Measurements from ENCODE around the gene BAG1.

DNA sequence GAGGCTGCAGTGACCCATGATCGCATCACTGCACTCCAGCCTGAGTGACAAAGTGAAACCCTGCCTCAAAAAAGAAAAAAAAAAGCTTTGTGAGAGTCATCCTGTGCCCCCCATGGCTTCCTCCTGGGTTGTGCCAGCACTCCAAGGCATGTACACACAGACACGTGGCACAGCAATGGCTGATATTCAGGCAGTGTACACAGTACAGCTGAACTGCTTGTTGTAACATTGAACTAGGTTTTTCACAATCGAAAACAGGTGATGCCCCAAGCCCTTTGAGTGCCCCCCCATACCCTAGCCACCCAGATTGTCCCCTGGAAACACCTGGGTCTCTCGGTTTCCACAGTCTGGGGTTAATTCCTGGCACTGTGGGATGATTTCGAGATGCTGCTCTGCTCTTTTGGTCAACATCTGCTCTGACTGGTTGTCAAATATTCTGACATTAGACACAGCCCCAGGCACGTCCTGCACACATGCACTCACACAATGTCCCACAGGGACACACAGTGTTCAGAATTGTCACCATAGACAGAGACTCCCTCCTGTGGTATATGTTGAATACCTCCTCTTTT, 15.3 kb downstream of the BAG1 start:
- TF ChIP-seq, protein P1, sequence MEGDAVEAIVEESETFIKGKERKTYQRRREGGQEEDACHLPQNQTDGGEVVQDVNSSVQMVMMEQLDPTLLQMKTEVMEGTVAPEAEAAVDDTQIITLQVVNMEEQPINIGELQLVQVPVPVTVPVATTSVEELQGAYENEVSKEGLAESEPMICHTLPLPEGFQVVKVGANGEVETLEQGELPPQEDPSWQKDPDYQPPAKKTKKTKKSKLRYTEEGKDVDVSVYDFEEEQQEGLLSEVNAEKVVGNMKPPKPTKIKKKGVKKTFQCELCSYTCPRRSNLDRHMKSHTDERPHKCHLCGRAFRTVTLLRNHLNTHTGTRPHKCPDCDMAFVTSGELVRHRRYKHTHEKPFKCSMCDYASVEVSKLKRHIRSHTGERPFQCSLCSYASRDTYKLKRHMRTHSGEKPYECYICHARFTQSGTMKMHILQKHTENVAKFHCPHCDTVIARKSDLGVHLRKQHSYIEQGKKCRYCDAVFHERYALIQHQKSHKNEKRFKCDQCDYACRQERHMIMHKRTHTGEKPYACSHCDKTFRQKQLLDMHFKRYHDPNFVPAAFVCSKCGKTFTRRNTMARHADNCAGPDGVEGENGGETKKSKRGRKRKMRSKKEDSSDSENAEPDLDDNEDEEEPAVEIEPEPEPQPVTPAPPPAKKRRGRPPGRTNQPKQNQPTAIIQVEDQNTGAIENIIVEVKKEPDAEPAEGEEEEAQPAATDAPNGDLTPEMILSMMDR (IDR thresholded peaks at IDR 0.05; ENCODE audit: low read depth, low read length, missing input control), result no peak
- TF ChIP-seq, protein P2, sequence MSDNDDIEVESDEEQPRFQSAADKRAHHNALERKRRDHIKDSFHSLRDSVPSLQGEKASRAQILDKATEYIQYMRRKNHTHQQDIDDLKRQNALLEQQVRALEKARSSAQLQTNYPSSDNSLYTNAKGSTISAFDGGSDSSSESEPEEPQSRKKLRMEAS (IDR thresholded peaks at IDR 0.05), result no peak
- TF ChIP-seq, protein P3, sequence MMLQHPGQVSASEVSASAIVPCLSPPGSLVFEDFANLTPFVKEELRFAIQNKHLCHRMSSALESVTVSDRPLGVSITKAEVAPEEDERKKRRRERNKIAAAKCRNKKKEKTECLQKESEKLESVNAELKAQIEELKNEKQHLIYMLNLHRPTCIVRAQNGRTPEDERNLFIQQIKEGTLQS (IDR thresholded peaks at IDR 0.05), result no peak
- TF ChIP-seq, protein P4, sequence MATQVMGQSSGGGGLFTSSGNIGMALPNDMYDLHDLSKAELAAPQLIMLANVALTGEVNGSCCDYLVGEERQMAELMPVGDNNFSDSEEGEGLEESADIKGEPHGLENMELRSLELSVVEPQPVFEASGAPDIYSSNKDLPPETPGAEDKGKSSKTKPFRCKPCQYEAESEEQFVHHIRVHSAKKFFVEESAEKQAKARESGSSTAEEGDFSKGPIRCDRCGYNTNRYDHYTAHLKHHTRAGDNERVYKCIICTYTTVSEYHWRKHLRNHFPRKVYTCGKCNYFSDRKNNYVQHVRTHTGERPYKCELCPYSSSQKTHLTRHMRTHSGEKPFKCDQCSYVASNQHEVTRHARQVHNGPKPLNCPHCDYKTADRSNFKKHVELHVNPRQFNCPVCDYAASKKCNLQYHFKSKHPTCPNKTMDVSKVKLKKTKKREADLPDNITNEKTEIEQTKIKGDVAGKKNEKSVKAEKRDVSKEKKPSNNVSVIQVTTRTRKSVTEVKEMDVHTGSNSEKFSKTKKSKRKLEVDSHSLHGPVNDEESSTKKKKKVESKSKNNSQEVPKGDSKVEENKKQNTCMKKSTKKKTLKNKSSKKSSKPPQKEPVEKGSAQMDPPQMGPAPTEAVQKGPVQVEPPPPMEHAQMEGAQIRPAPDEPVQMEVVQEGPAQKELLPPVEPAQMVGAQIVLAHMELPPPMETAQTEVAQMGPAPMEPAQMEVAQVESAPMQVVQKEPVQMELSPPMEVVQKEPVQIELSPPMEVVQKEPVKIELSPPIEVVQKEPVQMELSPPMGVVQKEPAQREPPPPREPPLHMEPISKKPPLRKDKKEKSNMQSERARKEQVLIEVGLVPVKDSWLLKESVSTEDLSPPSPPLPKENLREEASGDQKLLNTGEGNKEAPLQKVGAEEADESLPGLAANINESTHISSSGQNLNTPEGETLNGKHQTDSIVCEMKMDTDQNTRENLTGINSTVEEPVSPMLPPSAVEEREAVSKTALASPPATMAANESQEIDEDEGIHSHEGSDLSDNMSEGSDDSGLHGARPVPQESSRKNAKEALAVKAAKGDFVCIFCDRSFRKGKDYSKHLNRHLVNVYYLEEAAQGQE (IDR thresholded peaks at IDR 0.05), result no peak
- TF ChIP-seq RAD21 (IDR thresholded peaks at IDR 0.05), result no peak
- TF ChIP-seq SP1 (IDR thresholded peaks at IDR 0.05), result no peak
- no peak for TF ChIP-seq GABPA (IDR thresholded peaks at IDR 0.05 in 1 of 2, conservative IDR thresholded peaks at IDR 0.05 in 1 of 2)
- no peak for TF ChIP-seq FOXA1 (IDR thresholded peaks at IDR 0.05)
- TF ChIP-seq, protein P5, sequence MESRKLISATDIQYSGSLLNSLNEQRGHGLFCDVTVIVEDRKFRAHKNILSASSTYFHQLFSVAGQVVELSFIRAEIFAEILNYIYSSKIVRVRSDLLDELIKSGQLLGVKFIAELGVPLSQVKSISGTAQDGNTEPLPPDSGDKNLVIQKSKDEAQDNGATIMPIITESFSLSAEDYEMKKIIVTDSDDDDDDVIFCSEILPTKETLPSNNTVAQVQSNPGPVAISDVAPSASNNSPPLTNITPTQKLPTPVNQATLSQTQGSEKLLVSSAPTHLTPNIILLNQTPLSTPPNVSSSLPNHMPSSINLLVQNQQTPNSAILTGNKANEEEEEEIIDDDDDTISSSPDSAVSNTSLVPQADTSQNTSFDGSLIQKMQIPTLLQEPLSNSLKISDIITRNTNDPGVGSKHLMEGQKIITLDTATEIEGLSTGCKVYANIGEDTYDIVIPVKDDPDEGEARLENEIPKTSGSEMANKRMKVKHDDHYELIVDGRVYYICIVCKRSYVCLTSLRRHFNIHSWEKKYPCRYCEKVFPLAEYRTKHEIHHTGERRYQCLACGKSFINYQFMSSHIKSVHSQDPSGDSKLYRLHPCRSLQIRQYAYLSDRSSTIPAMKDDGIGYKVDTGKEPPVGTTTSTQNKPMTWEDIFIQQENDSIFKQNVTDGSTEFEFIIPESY (IDR thresholded peaks at IDR 0.05), result no peak
- no peak for TF ChIP-seq YY1 (IDR thresholded peaks at IDR 0.05)

Measured in liver (tissue), 3 donors.